ENCODE results near the gene RAB20. TPM values are rescaled to one million over a fixed set of nuclear protein-coding genes. Genes with fewer than 3 reads are reported as not detected.

RAB20 gene
- total and polyA plus RNA-seq, 4 donors, result 9.8 to 36.9 (median 25.2) TPM

- H3K36me3 ChIP-seq (ENCODE audit: control insufficient read depth in 4 of 4, insufficient read depth in 3 of 4, low read depth in 1 of 4, low read length in 3 of 4), result peaks cover 0 to 10% (median 7%) of the 10 kb centered on the region in 4 donors
- no peak for TF ChIP-seq REST (IDR thresholded peaks at IDR 0.05)
- no peak for TF ChIP-seq EGR1 (IDR thresholded peaks at IDR 0.05; ENCODE audit: low read depth in 2 of 2)
- TF ChIP-seq MAX (IDR thresholded peaks at IDR 0.05), result no peak
- TF ChIP-seq YY1 (IDR thresholded peaks at IDR 0.05), result no peak
- TF ChIP-seq FOXA2 (IDR thresholded peaks at IDR 0.05), result no peak
- no peak for TF ChIP-seq TAF1 (conservative IDR thresholded peaks at IDR 0.05)
- no peak for TF ChIP-seq HNF4A (conservative IDR thresholded peaks at IDR 0.05)
- no peak for TF ChIP-seq RXRA (IDR thresholded peaks at IDR 0.05)
- no peak for TF ChIP-seq GABPA (IDR thresholded peaks at IDR 0.05 in 1 of 2, conservative IDR thresholded peaks at IDR 0.05 in 1 of 2)
- no peak for TF ChIP-seq FOXA1 (IDR thresholded peaks at IDR 0.05)
- TF ChIP-seq ATF3 (IDR thresholded peaks at IDR 0.05), result no peak
- no peak for TF ChIP-seq SP1 (IDR thresholded peaks at IDR 0.05)
- TF ChIP-seq NR2F2 (IDR thresholded peaks at IDR 0.05), result no peak
- TF ChIP-seq HNF4G (IDR thresholded peaks at IDR 0.05), result no peak
- no peak for TF ChIP-seq RAD21 (IDR thresholded peaks at IDR 0.05)
- no peak for TF ChIP-seq ZBTB33 (IDR thresholded peaks at IDR 0.05)
- no peak for TF ChIP-seq JUND (IDR thresholded peaks at IDR 0.05)
- no peak for TF ChIP-seq CTCF (IDR thresholded peaks at IDR 0.05; ENCODE audit: low read depth, low read length, missing input control)
- no peaks in the 10 kb centered on the region for H3K27me3 ChIP-seq (ENCODE audit: control insufficient read depth in 4 of 4, insufficient read depth in 4 of 4, low read length in 3 of 4)
- no peak overlapping the region for H3K9ac ChIP-seq (ENCODE audit: low read depth in 1 of 2, low read length in 2 of 2)
- no peak for DNase-seq (ENCODE audit: low spot score)
- no peaks in the 10 kb centered on the region for H3K9me3 ChIP-seq (ENCODE audit: control insufficient read depth in 4 of 4, low read length in 3 of 4)
- H3K27ac ChIP-seq (ENCODE audit: low read depth in 1 of 2, low read length in 2 of 2), result peak overlapping the region; percentile 6 to 24
- H3K4me1 ChIP-seq (ENCODE audit: control insufficient read depth in 4 of 4, insufficient read depth in 4 of 4, low read length in 3 of 4), result peaks cover 11 to 54% (median 46%) of the 10 kb centered on the region in 4 donors
- no peak overlapping the region for H3K4me3 ChIP-seq (ENCODE audit: low read depth in 1 of 3, low read length in 3 of 3)
- 67% methylated on average over 4 of the region's 4 CpGs for WGBS
Measured at GRCh38 chr13:110553417-110553816, 8.1 kb downstream of the RAB20 start.

Measured in liver (tissue), 9 donors.